Left lung (tissue), 10 donors: ENCODE measurements around the gene AGPAT3. TPM values are rescaled to one million over a fixed set of nuclear protein-coding genes. Genes with fewer than 3 reads are reported as not detected.

Source experiments
- ATAC-seq: fragments of 200-7000 bp; cut with Tn5 transposase; one replicate; pipeline ENCODE4 v1.9.1; 2020; ENCODE audit warnings: moderate library complexity
- DNase-seq, 4 donors: peaks; one replicate each; pipeline ENCODE4 v3.0.0-alpha.2; 2013 to 2020
- H3K27ac ChIP-seq, 2 donors: fragments of 200-600 bp; sonication (generic) in 1 of 2; one replicate each; pipeline versions ENCODE4 v1.5.0 to v1.8.0; 2020 to 2021
- H3K27me3 ChIP-seq, 2 donors: fragments of 200-600 bp; sonication (generic) in 1 of 2; one replicate each; pipeline versions ENCODE4 v1.5.0 to v1.8.0; 2020 to 2021
- H3K36me3 ChIP-seq, 2 donors: fragments of 200-600 bp; sonication (generic) in 1 of 2; one replicate each; pipeline versions ENCODE4 v1.5.0 to v1.8.0; 2020 to 2021
- H3K4me1 ChIP-seq, 2 donors: fragments of 200-600 bp; one replicate each; pipeline ENCODE4 v1.8.0; 2021
- H3K4me3 ChIP-seq, 2 donors: fragments of 200-600 bp; sonication (generic) in 1 of 2; one replicate each; pipeline versions ENCODE4 v1.5.0 to v1.8.0; 2020 to 2021; ENCODE audit warnings: mild to moderate bottlenecking in 1 of 2
- H3K9me3 ChIP-seq, 2 donors: fragments of 200-600 bp; sonication (generic) in 1 of 2; one replicate each; pipeline versions ENCODE4 v1.5.0 to v1.8.0; 2020 to 2021
- intact Hi-C, 2 donors: fragments of 100-400 bp; cut with DNase I; formaldehyde crosslinking; loops; one replicate each; pipeline versions ENCODE4 v1.11.2 to v1.14.2; 2022
- polyA plus RNA-seq, 6 donors: library from polyadenylated mRNA; unstranded; fragments of 120-200 nt; gene quantifications; one replicate each; pipeline ENCODE4 v1.2.1, GENCODE V29; 2013; ENCODE audit not compliant: insufficient read length in 6 of 6
- total RNA-seq, 2 donors: library from RNA; stranded (reverse); fragmentation: NEBNext Ultra II Directional; extraction: Animal tissue kit (Norgen Biotek cat#: 25700); gene quantifications; one replicate each; pipeline ENCODE4 v1.2.1, GENCODE V29; 2021
- TF ChIP-seq, protein P1 (sequence below), 2 donors: fragments of 200-600 bp; sonication (generic) in 1 of 2; IDR thresholded peaks; one replicate each; pipeline versions ENCODE4 v1.5.0 to v1.8.0; 2021; ENCODE audit warnings: antibody characterized with exemption in 2 of 2
- donor health status: DM: no; HTN: yes; CAD: no.
- donor health status: DM: no; HTN: no; CAD: no.

Gene AGPAT3
- total and polyA plus RNA-seq, 8 donors, result 37.4 to 111 (median 42.8) TPM

- Histone ChIP-seq H3K36me3 (peaks cover 0 to 68% of the 10 kb centered on the region in 2 donors), H3K27me3 (no peaks in the 10 kb centered on the region), H3K27ac (no peak overlapping the region), H3K4me3 (no peak overlapping the region), H3K9me3 (no peaks in the 10 kb centered on the region), H3K4me1 (peaks cover 5 to 12% of the 10 kb centered on the region in 2 donors)
- TF ChIP-seq, protein P1, sequence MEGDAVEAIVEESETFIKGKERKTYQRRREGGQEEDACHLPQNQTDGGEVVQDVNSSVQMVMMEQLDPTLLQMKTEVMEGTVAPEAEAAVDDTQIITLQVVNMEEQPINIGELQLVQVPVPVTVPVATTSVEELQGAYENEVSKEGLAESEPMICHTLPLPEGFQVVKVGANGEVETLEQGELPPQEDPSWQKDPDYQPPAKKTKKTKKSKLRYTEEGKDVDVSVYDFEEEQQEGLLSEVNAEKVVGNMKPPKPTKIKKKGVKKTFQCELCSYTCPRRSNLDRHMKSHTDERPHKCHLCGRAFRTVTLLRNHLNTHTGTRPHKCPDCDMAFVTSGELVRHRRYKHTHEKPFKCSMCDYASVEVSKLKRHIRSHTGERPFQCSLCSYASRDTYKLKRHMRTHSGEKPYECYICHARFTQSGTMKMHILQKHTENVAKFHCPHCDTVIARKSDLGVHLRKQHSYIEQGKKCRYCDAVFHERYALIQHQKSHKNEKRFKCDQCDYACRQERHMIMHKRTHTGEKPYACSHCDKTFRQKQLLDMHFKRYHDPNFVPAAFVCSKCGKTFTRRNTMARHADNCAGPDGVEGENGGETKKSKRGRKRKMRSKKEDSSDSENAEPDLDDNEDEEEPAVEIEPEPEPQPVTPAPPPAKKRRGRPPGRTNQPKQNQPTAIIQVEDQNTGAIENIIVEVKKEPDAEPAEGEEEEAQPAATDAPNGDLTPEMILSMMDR (IDR thresholded peaks at IDR 0.05), result peak; percentile 85 to 90
- ATAC-seq (peak; percentile 79), DNase-seq (peak; percentile 38 to 93 (median 72))
- intact Hi-C loops, result loop anchor here in 1 of 2 donors (5.0 kb wide), 1 partner anchor 163 kb away; no protein-coding TSS in a partner anchor
Measured at GRCh38 chr21:43975469-43976098, 110.6 kb downstream of the AGPAT3 start.

GRCh38 chr21:43976661-43977060 is 111.6 kb downstream of the AGPAT3 start:
- intact Hi-C loops, result loop anchor here in 1 of 2 donors (5.0 kb wide), 1 partner anchor 164 kb away; no protein-coding TSS in a partner anchor
- TF ChIP-seq, protein P1 (IDR thresholded peaks at IDR 0.05), result no peak
- DNase-seq (no peak), ATAC-seq (no peak)
- no peaks in the 10 kb centered on the region for H3K27me3 ChIP-seq
- no peaks in the 10 kb centered on the region for H3K9me3 ChIP-seq
- peaks cover 0 to 68% of the 10 kb centered on the region in 2 donors for H3K36me3 ChIP-seq
- no peak overlapping the region for H3K4me3 ChIP-seq
- no peak overlapping the region for H3K27ac ChIP-seq
- peaks cover 5 to 12% of the 10 kb centered on the region in 2 donors for H3K4me1 ChIP-seq

DNA sequence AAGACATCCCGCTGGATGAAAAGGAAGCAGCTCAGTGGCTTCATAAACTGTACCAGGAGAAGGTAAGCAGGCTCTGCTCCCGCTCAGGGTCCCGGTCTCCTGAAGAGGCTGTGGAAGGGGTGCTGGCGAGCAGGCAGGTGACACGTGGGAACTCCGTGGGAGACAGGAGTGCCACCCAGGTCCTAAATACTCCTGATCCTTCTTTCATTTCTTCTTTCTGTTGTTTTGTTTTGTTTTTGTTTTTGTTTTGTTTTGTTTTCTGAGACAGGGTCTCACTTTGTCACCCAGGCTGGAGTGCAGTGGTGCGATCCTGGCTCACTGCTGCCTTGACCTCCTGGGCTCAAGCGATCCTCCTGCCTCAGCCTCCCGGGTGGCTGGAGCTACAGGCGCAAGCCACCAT is 113.0 kb downstream of the AGPAT3 start:
- Histone ChIP-seq H3K27ac (no peak overlapping the region), H3K36me3 (peaks cover 0 to 68% of the 10 kb centered on the region in 2 donors), H3K4me3 (no peak overlapping the region), H3K9me3 (no peaks in the 10 kb centered on the region), H3K4me1 (peaks cover 3 to 5% of the 10 kb centered on the region in 2 donors), H3K27me3 (no peaks in the 10 kb centered on the region)
- peak in 1 of 4 donors; percentile 32 for DNase-seq
- TF ChIP-seq, protein P1 (IDR thresholded peaks at IDR 0.05), result no peak
- intact Hi-C loops, result loop anchor here in 1 of 2 donors (5.0 kb wide), 1 partner anchor 166 kb away; no protein-coding TSS in a partner anchor
- ATAC-seq, result no peak

DNA sequence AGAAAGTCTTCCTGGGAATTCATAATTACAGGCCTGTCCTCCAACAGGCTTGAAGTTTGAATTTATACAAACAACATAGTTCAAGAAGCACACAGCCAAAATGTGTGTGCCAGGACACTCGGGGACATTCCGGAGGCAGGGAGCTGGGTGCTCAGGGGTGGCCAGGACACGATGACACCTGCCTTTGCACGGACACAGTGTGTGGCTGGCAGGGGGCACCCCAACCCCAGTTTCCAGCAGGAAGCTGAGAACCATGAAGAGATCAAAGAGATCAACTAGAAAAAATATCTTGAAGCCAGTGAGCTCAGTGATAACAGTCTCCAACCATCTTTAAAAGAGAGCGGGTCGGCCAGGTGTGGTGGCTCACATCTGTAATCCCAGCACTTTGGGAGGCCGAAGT is 114.6 kb downstream of the AGPAT3 start:
- no peaks in the 10 kb centered on the region for H3K9me3 ChIP-seq
- DNase-seq (peak in 1 of 4 donors; percentile 52), ATAC-seq (no peak)
- peaks cover 0 to 5% of the 10 kb centered on the region in 2 donors for H3K4me1 ChIP-seq
- H3K4me3 ChIP-seq, result no peak overlapping the region
- H3K27ac ChIP-seq, result no peak overlapping the region
- intact Hi-C loops, result loop anchor here in 1 of 2 donors (5.0 kb wide), 1 partner anchor 167 kb away; no protein-coding TSS in a partner anchor
- TF ChIP-seq, protein P1 (IDR thresholded peaks at IDR 0.05), result no peak
- peaks cover 0 to 73% of the 10 kb centered on the region in 2 donors for H3K36me3 ChIP-seq
- H3K27me3 ChIP-seq, result no peaks in the 10 kb centered on the region

DNA sequence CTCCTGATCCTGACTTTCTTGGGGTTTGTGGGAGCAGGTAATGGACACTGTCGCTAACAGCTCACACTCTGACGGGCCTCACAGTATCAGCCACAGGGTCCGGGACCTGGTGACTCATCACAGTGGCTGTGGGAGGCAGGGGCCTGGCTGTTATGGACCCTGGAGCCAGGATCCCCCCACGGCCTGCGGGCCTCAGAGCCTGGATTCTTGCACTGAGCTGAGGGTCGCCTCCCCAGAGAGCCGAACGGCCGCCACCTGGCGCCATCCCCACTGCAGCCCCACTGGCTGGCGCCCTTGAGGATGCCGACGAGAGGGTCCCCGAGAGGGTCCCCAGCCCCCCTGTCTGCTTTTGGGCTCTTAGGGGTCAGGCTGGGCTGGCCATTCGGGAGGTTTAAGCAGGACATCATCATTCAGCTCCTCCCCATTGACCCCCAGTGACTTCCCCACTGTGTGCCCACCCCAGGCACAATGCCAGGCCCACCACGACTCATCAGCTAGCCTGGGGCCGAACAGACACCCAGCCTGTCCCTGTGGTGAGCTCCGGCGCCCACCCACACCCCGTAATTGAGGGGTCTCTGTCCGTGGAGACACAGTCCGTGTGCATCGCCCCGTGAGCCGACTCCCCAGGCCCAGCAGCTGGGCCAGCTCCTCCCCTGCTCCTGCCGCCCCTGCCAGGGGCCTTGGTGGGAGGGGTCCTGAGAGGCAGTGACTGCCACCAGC is 116.3 kb downstream of the AGPAT3 start:
- TF ChIP-seq, protein P1 (IDR thresholded peaks at IDR 0.05), result no peak
- H3K4me1 ChIP-seq, result no peaks in the 10 kb centered on the region
- peaks cover 0 to 73% of the 10 kb centered on the region in 2 donors for H3K36me3 ChIP-seq
- H3K4me3 ChIP-seq, result no peak overlapping the region
- intact Hi-C loops, result no loop called here
- DNase-seq, result peak in 1 of 4 donors; percentile 66
- H3K9me3 ChIP-seq, result no peaks in the 10 kb centered on the region
- peaks cover 0 to 8% of the 10 kb centered on the region in 2 donors for H3K27me3 ChIP-seq
- H3K27ac ChIP-seq, result no peak overlapping the region
- no peak for ATAC-seq
